ENCODE measurements around the gene HSPD1. TPM values are rescaled to one million over a fixed set of nuclear protein-coding genes. Genes with fewer than 3 reads are reported as not detected.

The HSPD1 gene
- total RNA-seq, 1 donor from 2014 or later: 234 TPM

DNA sequence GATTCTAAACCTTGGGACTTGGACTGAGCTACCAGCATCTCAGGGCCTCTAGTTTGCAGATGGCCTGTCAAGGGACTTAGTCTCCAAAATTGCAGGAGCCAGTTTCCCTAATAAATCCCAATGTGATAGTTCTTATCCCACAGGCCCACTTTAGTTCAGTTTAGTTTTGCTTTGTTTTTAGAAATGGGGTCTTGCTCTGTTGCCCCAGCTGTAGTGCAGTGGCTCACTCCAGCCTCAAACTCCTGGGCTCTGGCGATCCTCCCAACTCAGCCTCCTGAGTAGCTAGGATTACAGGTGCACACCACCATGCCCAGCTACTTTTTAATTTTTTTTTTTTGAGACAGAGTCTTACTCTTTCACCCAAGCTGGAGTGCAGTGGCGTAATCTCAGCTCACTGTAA lies 62.3 kb downstream of the HSPD1 start:
- DNase-seq (ENCODE audit: low spot score): no peak

Other genes with a start within 250 kb of the HSPD1 start
- 26.0 TPM for gene ANKRD44, start 189.1 kb downstream of the HSPD1 start, total RNA-seq
- 206 TPM for gene SF3B1, start 64.8 kb downstream of the HSPD1 start, total RNA-seq
- gene COQ10B, start 46.3 kb downstream of the HSPD1 start, total RNA-seq: 38.2 TPM
- 95.8 TPM for gene HSPE1, start 539 bp upstream of the HSPD1 start, total RNA-seq
- gene MOB4, start 16.2 kb upstream of the HSPD1 start, total RNA-seq: 24.3 TPM
- 6.8 TPM for gene RFTN2, start 175.7 kb upstream of the HSPD1 start, total RNA-seq
- 8.0 TPM for gene MARS2, start 205.5 kb upstream of the HSPD1 start, total RNA-seq